GM12878 (cell line): ENCODE measurements around the gene SLC6A3. TPM values are rescaled to one million over a fixed set of nuclear protein-coding genes. Genes with fewer than 3 reads are reported as not detected.

ENCODE experiments used
- ATAC-seq: fragments of 200-7000 bp; cut with Tn5 transposase; 3 replicates; pipeline ENCODE4 v1.9.1; 2020; ENCODE audit warnings: mild to moderate bottlenecking, moderate library complexity
- BruUV-seq: library from RNA; stranded (reverse); fragments of 400-500 nt; replicated peaks from 2 replicates; lab custom pipeline; 2021; lab: Mats Ljungman, UMichigan
- CTCF ChIA-PET: fragments of 300-600 bp; sonication (Branson Sonifier 250); formaldehyde crosslinking; extraction: SDS; loops from one replicate; lab custom pipeline; 2021; ENCODE audit warnings: inconsistent platforms; lab: Yijun Ruan, JAX
- POLR2A ChIA-PET: fragments of 350-600 bp; formaldehyde crosslinking; extraction: SDS; loops from one replicate; lab custom pipeline; 2021; ENCODE audit warnings: inconsistent platforms; lab: Charles Lee
- RAD21 ChIA-PET: fragments of 300-600 bp; sonication (Branson Sonifier 250); formaldehyde crosslinking; loops from one replicate; lab custom pipeline; 2023; ENCODE audit warnings: antibody characterized with exemption; ENCODE audit not compliant: unreplicated experiment; lab: Charles Lee
- SMC1A ChIA-PET: fragments of 300-600 bp; sonication (Branson Sonifier 250); formaldehyde crosslinking; loops from one replicate; lab custom pipeline; 2023; ENCODE audit not compliant: unreplicated experiment, uncharacterized antibody; lab: Charles Lee
- DNase-seq: peaks from one replicate; pipeline ENCODE4 v3.0.0-alpha.2; 2011; ENCODE audit warnings: low read depth, low spot score
- FAIRE-seq: peaks from 3 replicates; lab custom pipeline; 2011; peaks lifted over from hg19 to GRCh38; lab: Jason Lieb, UNC
- H2AFZ ChIP-seq: 2 replicates; pipeline ENCODE4 v1.6.0; 2011; ENCODE audit warnings: low read depth, low read length, control low read depth; ENCODE audit not compliant: control insufficient read depth
- H3K27ac ChIP-seq: 2 replicates; pipeline ENCODE4 v1.5.1; 2011; ENCODE audit warnings: control low read depth; ENCODE audit not compliant: control insufficient read depth, insufficient read depth
- H3K27me3 ChIP-seq, 2 experiments: replicated peaks in 1 of 2; 2 replicates each; pipeline versions ENCODE4 v1.6.0 to v1.6.1; 2011; ENCODE audit warnings: low read length in 1 of 2; ENCODE audit not compliant: control insufficient read depth in 2 of 2, insufficient read depth in 2 of 2
- H3K36me3 ChIP-seq, 2 experiments: 2 replicates each; pipeline ENCODE4 v1.5.1; 2011; ENCODE audit warnings: low read length in 1 of 2; ENCODE audit not compliant: control insufficient read depth in 2 of 2, insufficient read depth in 2 of 2
- H3K4me1 ChIP-seq: 2 replicates; pipeline ENCODE4 v1.6.1; 2011; ENCODE audit warnings: mild to moderate bottlenecking, low read length, moderate library complexity, mixed read lengths; ENCODE audit not compliant: control insufficient read depth, insufficient read depth
- H3K4me2 ChIP-seq: 2 replicates; pipeline ENCODE4 v1.6.0; 2011; ENCODE audit warnings: control low read depth; ENCODE audit not compliant: control insufficient read depth, insufficient read depth
- H3K4me3 ChIP-seq: fragments of 200-600 bp; sonication (generic); 2 replicates; pipeline ENCODE4 v1.5.1; 2016
- H3K79me2 ChIP-seq: 2 replicates; pipeline ENCODE4 v1.6.0; 2011; ENCODE audit warnings: low read length; ENCODE audit not compliant: control insufficient read depth, insufficient read depth
- H3K9ac ChIP-seq: 2 replicates; pipeline ENCODE4 v1.8.0; 2011; ENCODE audit warnings: low read length, control low read depth, mixed read lengths; ENCODE audit not compliant: control insufficient read depth, insufficient read depth
- H3K9me3 ChIP-seq: replicated peaks from 3 replicates; pipeline ENCODE4 v1.5.1; 2011; ENCODE audit warnings: mild to moderate bottlenecking, low read length; ENCODE audit not compliant: control insufficient read depth, insufficient read depth
- H4K20me1 ChIP-seq: 2 replicates; pipeline ENCODE4 v1.6.0; 2011; ENCODE audit not compliant: control insufficient read depth, insufficient read depth
- HCFC1 ChIP-seq: fragments of 150-350 bp; IDR thresholded peaks from 2 replicates; pipeline ENCODE4 v1.6.1; 2014; ENCODE audit warnings: low read length
- JUNB ChIP-seq: IDR thresholded peaks from 2 replicates; pipeline ENCODE4 v1.6.1; 2016; ENCODE audit warnings: antibody characterized with exemption, mild to moderate bottlenecking
- MEF2A ChIP-seq: IDR thresholded peaks from 2 replicates; pipeline ENCODE4 v1.6.1; 2011; ENCODE audit warnings: low read depth, mild to moderate bottlenecking, low read length, moderate library complexity; ENCODE audit not compliant: insufficient read depth
- MYB ChIP-seq: fragments of 150-350 bp; IDR thresholded peaks from 2 replicates; pipeline ENCODE4 v1.6.1; 2014; ENCODE audit warnings: mild to moderate bottlenecking, low read depth, low read length, borderline replicate concordance
- NKRF ChIP-seq: fragments of 450-650 bp; conservative IDR thresholded peaks from 2 replicates; pipeline ENCODE4 v1.6.1; 2017; ENCODE audit warnings: mild to moderate bottlenecking, moderate library complexity
- TARDBP ChIP-seq: IDR thresholded peaks from 2 replicates; pipeline ENCODE4 v1.6.1; 2016; ENCODE audit warnings: borderline replicate concordance
- USF1 ChIP-seq: IDR thresholded peaks from 2 replicates; pipeline ENCODE4 v1.6.1; 2011; ENCODE audit warnings: borderline replicate concordance, low read depth, mild to moderate bottlenecking, moderate library complexity, mixed read lengths, low read length; ENCODE audit not compliant: insufficient read depth; ENCODE audit errors: extremely low read length
- whole genome bisulfite sequencing: methylation state at CpG from one replicate; pipeline ENCODE4 v1.1.6; 2016; ENCODE audit warnings: low lambda C conversion rate; ENCODE audit not compliant: insufficient replicate concordance, insufficient coverage; ENCODE audit errors: missing lambda C conversion rate; 5-methylcytosine and 5-hydroxymethylcytosine counted together
- in situ Hi-C: fragments of 300-500 bp; cut with MboI; formaldehyde crosslinking; loops from 9 replicates; pipeline ENCODE4 v1.14.3; 2018; ENCODE audit warnings: mixed read lengths
- intact Hi-C: fragments of 100-400 bp; cut with micrococcal nuclease; formaldehyde crosslinking; loops from one replicate; pipeline ENCODE4 v1.14.2; 2022; ENCODE audit not compliant: unreplicated experiment
- polyA plus RNA-seq, 11 experiments: library from polyadenylated mRNA; depleted of rRNA in 4 of 11; unstranded in 6 of 11; stranded (reverse) in 5 of 11; fragments of >200 nt; fragmentation: Nextera tagmentation in 4 of 11; fragmentation: Illumina TruSeq in 1 of 11; extraction: Ambion mirVana in 4 of 11; extraction: Trizol in 1 of 11; gene quantifications; 1 replicate in 1 of 11; 2 replicates in 10 of 11; pipeline versions ENCODE4 v1.2.1 to v1.2.3, GENCODE V29; 2011 to 2016; ENCODE audit warnings: inconsistent platforms in 2 of 11, missing spikeins in 2 of 11, low read depth in 1 of 11
- total RNA-seq, 4 experiments: library from RNA; depleted of rRNA in 3 of 4; stranded (reverse); fragments of >200 nt in 3 of 4; fragmentation: Illumina TruSeq in 1 of 4; extraction: Trizol in 1 of 4; gene quantifications; 2 replicates each; pipeline versions ENCODE4 v1.2.1 to v1.2.3, GENCODE V29; 2013 to 2021

The SLC6A3 gene
- total and polyA plus RNA-seq, 10 of the 15 experiments (the other 5 are each of a cell fraction or from before 2014, with no cell fraction given) = 0.01 TPM; not detected in 9

GRCh38 chr5:1405121-1405520, 40.1 kb downstream of the SLC6A3 start:
- Histone ChIP-seq H3K4me2 (no peak overlapping the region), H3K36me3 (no peaks in the 10 kb centered on the region), H3K9me3 (no peaks in the 10 kb centered on the region), H3K9ac (no peak overlapping the region), H2AFZ (no peak overlapping the region), H3K27me3 (peaks cover 0 to 3% of the 10 kb centered on the region in 2 experiments; a peak in 1 of 4 replicates), H3K4me1 (no peaks in the 10 kb centered on the region), H3K79me2 (no peaks in the 10 kb centered on the region), H3K27ac (no peak overlapping the region), H4K20me1 (no peaks in the 10 kb centered on the region), H3K4me3 (no peak overlapping the region)
- no peak for DNase-seq
- intact Hi-C loops (no loop called here), in situ Hi-C loops (no loop called here)
- no TSS peak for BruUV-seq
- ATAC-seq = no peak
- POLR2A ChIA-PET = no interaction called here
- WGBS = 62% methylated on average over 19 of the region's 19 CpGs
- SMC1A ChIA-PET = no interaction called here
- CTCF ChIA-PET = interaction anchor here (0.6 kb wide), 1 partner anchor 78 kb away, joined by 4 read pairs; no protein-coding TSS in a partner anchor
- RAD21 ChIA-PET = no interaction called here
- FAIRE-seq = no peak
- TF ChIP-seq MYB (no peak), MEF2A (no peak), JUNB (no peak), TARDBP (no peak)

- no peaks in the 10 kb centered on the region for H3K79me2 ChIP-seq
- ATAC-seq (no peak), DNase-seq (no peak), FAIRE-seq (no peak)
- SMC1A ChIA-PET = no interaction called here
- intact Hi-C loops = no loop called here
- no peaks in the 10 kb centered on the region for H3K36me3 ChIP-seq
- WGBS = 74% methylated on average over 12 of the region's 12 CpGs
- in situ Hi-C loops = no loop called here
- POLR2A ChIA-PET = no interaction called here
- no peak overlapping the region for H3K4me3 ChIP-seq
- no peaks in the 10 kb centered on the region; the same call in 2 of the 3 replicates for H3K9me3 ChIP-seq
- TF ChIP-seq NKRF (no peak), HCFC1 (no peak), USF1 (peak; percentile 43)
- RAD21 ChIA-PET = no interaction called here
- H3K4me1 ChIP-seq = no peaks in the 10 kb centered on the region
- CTCF ChIA-PET = no interaction called here
- H3K27me3 ChIP-seq = peaks cover 3 to 4% of the 10 kb centered on the region in 2 experiments; a peak in 2 of 4 replicates
- BruUV-seq = no TSS peak
- H3K4me2 ChIP-seq = no peak overlapping the region
- H2AFZ ChIP-seq = no peak overlapping the region
- H3K9ac ChIP-seq = no peak overlapping the region
- no peak overlapping the region for H3K27ac ChIP-seq
- no peaks in the 10 kb centered on the region for H4K20me1 ChIP-seq
Observed at GRCh38 chr5:1404062-1404461, 41.2 kb downstream of the SLC6A3 start.
